BLaER1 treated with 17β-estradiol and CSF1 and Interleukin-3, amounts not matched to agents 10 nM and 100 nM (cell line): ENCODE measurements around the gene DMC1.

Source experiments
- H3K27ac ChIP-seq, 11 experiments: shearing (Covaris generic); formaldehyde crosslinking; 2 replicates each; pipeline ENCODE4 v1.8.1; 2022
- H3K27me3 ChIP-seq, 11 experiments: shearing (Covaris generic); formaldehyde crosslinking; 2 replicates each; pipeline ENCODE4 v1.8.1; 2022
- H3K36me3 ChIP-seq, 11 experiments: shearing (Covaris generic); formaldehyde crosslinking; 2 replicates each; pipeline ENCODE4 v1.8.1; 2022
- H3K4me1 ChIP-seq, 10 experiments: shearing (Covaris generic); formaldehyde crosslinking; 2 replicates each; pipeline ENCODE4 v1.8.1; 2022
- H3K4me2 ChIP-seq, 11 experiments: shearing (Covaris generic); formaldehyde crosslinking; 2 replicates each; pipeline ENCODE4 v1.8.1; 2022
- H3K4me3 ChIP-seq, 10 experiments: shearing (Covaris generic); formaldehyde crosslinking; 2 replicates each; pipeline ENCODE4 v1.8.1; 2022
- H3K9ac ChIP-seq, 11 experiments: shearing (Covaris generic); formaldehyde crosslinking; 2 replicates each; pipeline ENCODE4 v1.8.1; 2022
- H3K9me3 ChIP-seq, 11 experiments: shearing (Covaris generic); formaldehyde crosslinking; replicated peaks in 1 of 11; 2 replicates each; pipeline ENCODE4 v1.8.1; 2022
- H4K20me1 ChIP-seq, 11 experiments: shearing (Covaris generic); formaldehyde crosslinking; 2 replicates each; pipeline ENCODE4 v1.8.1; 2022
- Cebpa-rat ChIP-seq, 11 experiments: shearing (Covaris generic); IDR thresholded peaks; 2 replicates each; pipeline ENCODE4 v1.8.1; 2022

Gene DMC1

GRCh38 chr22:38513063-38513462 lies 56.9 kb downstream of the DMC1 start:
- Histone ChIP-seq H3K4me1 (peaks cover 8 to 36% (median 27%) of the 10 kb centered on the region in 10 experiments), H3K9ac (peak overlapping the region in 1 of 11 experiments; percentile 23; a peak in 1 of 22 replicates), H4K20me1 (no peaks in the 10 kb centered on the region), H3K27me3 (peaks cover 0 to 6% (median 0%) of the 10 kb centered on the region in 11 experiments; a peak in 1 of 22 replicates), H3K4me3 (no peak overlapping the region), H3K9me3 (no peaks in the 10 kb centered on the region), H3K27ac (no peak overlapping the region), H3K4me2 (peak overlapping the region in 8 of 11 experiments; percentile 0 to 25 (median 16); a peak in 7 of 22 replicates), H3K36me3 (no peaks in the 10 kb centered on the region)
- no peak for TF ChIP-seq Cebpa-rat (IDR thresholded peaks at IDR 0.05)

DNA sequence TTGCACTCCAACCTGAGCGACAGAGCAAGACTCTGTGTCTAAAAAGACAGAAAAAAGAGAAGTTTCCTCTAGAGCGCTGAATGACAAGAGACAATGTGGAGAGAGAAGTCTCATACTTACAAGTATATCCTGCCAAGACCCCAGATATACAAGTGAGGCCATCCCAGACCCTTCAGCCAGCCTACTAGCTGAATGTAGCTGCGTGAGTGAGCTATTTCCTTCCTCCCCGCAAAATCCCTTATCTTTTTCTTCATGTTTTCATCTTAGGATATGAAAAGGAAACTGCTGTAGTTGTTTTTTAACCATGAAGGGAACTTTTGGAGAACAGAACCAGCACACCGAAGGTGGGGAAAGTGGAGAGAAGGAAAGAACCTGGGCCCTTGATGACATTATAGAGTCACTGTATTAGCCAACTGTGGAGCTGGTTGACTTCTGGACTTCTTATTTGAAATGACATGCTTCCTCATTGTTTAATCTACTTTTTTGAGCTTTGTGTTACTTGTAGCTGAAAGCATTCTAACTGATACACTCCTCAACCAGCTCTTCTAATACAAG lies 59.5 kb downstream of the DMC1 start:
- Histone ChIP-seq H3K27me3 (0 out of 22 replicates have a peak, but pooled peaks cover 0 to 6% (median 0%) of the 10 kb centered on the region in 11 experiments), H3K36me3 (no peaks in the 10 kb centered on the region), H3K9me3 (no peaks in the 10 kb centered on the region), H3K4me3 (no peak overlapping the region), H4K20me1 (peaks cover 0 to under 1% (median 0%) of the 10 kb centered on the region in 11 experiments; a peak in 3 of 22 replicates), H3K4me2 (peak overlapping the region in 9 of 11 experiments; percentile 3 to 61 (median 28); a peak in 13 of 22 replicates), H3K9ac (no peak overlapping the region), H3K4me1 (peaks cover 13 to 47% (median 36%) of the 10 kb centered on the region in 10 experiments), H3K27ac (no peak overlapping the region; a peak in 1 of 22 replicates)
- no peak for TF ChIP-seq Cebpa-rat (IDR thresholded peaks at IDR 0.05)

GRCh38 chr22:38506118-38506962 lies 63.6 kb downstream of the DMC1 start, which contains the start of gene DDX17:
Gene DDX17, minus strand, starts transcription at chr22:38506311.
- TF ChIP-seq Cebpa-rat (IDR thresholded peaks at IDR 0.05): no peak
- Histone ChIP-seq H3K36me3 (peaks cover 19 to 40% (median 32%) of the 10 kb centered on the region in 11 experiments), H3K4me3 (peak within 1 kb of the TSS; percentile 78 to 95 (median 93)), H3K27ac (peak within 1 kb of the TSS; percentile 99 to 100 (median 100)), H3K4me2 (peak within 1 kb of the TSS; percentile 79 to 97 (median 94)), H3K27me3 (0 out of 22 replicates have a peak, but pooled peaks cover 0 to 3% (median 0%) of the 10 kb centered on the region in 11 experiments), H3K4me1 (peaks cover 39 to 65% (median 50%) of the 10 kb centered on the region in 10 experiments), H3K9ac (peak within 1 kb of the TSS; percentile 98 to 100 (median 100)), H3K9me3 (no peaks in the 10 kb centered on the region), H4K20me1 (peaks cover 37 to 42% (median 40%) of the 10 kb centered on the region in 11 experiments)

- peak overlapping the region; percentile 79 to 97 (median 94) for H3K4me2 ChIP-seq
- H3K9me3 ChIP-seq: no peaks in the 10 kb centered on the region
- H3K9ac ChIP-seq: peak overlapping the region; percentile 98 to 100 (median 100)
- H3K4me3 ChIP-seq: peak overlapping the region; percentile 78 to 95 (median 93)
- peaks cover 41 to 49% (median 47%) of the 10 kb centered on the region in 11 experiments for H4K20me1 ChIP-seq
- peak overlapping the region; percentile 99 to 100 (median 100) for H3K27ac ChIP-seq
- H3K36me3 ChIP-seq: peaks cover 26 to 47% (median 40%) of the 10 kb centered on the region in 11 experiments
- peaks cover 36 to 62% (median 48%) of the 10 kb centered on the region in 10 experiments for H3K4me1 ChIP-seq
- no peak for TF ChIP-seq Cebpa-rat (IDR thresholded peaks at IDR 0.05)
- 0 out of 22 replicates have a peak, but pooled peaks cover 0 to 3% (median 0%) of the 10 kb centered on the region in 11 experiments for H3K27me3 ChIP-seq
Measured at GRCh38 chr22:38505541-38506117, 64.4 kb downstream of the DMC1 start.

- Histone ChIP-seq H3K4me1 (peaks cover 31 to 59% (median 43%) of the 10 kb centered on the region in 10 experiments), H3K9ac (peak overlapping the region; percentile 98 to 100 (median 100))
Measured at GRCh38 chr22:38504731-38505540, 65.0 kb downstream of the DMC1 start.

DNA sequence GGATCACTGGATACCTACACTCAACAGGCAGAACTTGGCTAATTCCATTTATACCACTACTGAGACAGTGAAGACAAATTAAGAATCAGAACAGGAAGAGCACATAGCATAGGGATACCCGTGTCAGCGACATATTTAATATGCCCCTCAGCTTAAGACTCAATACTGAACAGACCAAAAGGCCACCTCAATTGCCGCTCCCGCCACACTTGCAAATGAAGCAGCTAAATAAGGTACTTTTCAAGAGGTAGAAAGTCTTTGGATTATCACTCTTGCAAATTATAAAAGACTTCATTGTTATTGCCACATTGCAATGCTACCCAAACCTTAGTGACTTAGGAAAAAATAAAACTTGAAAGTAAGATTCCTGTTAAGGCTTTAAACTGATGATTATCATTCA lies 67.0 kb downstream of the DMC1 start:
- peaks cover 67 to 75% (median 73%) of the 10 kb centered on the region in 11 experiments for H4K20me1 ChIP-seq
- H3K27ac ChIP-seq: no peak overlapping the region
- peaks cover 29 to 41% (median 35%) of the 10 kb centered on the region in 10 experiments for H3K4me1 ChIP-seq
- peaks cover 52 to 73% (median 66%) of the 10 kb centered on the region in 11 experiments for H3K36me3 ChIP-seq
- H3K27me3 ChIP-seq: no peaks in the 10 kb centered on the region
- H3K9ac ChIP-seq: peak overlapping the region in 7 of 11 experiments; percentile 4 to 100 (median 100); a peak in 10 of 22 replicates
- H3K9me3 ChIP-seq: no peaks in the 10 kb centered on the region
- H3K4me3 ChIP-seq: peak overlapping the region in 9 of 10 experiments; percentile 3 to 94 (median 90); a peak in 10 of 20 replicates
- no peak for TF ChIP-seq Cebpa-rat (IDR thresholded peaks at IDR 0.05)
- peak overlapping the region; percentile 79 to 97 (median 94) for H3K4me2 ChIP-seq

More at GRCh38 chr22:38504731-38505540, 65.0 kb downstream of the DMC1 start:
- H3K4me2 ChIP-seq: peak overlapping the region; percentile 79 to 97 (median 94)
- peaks cover 33 to 54% (median 46%) of the 10 kb centered on the region in 11 experiments for H3K36me3 ChIP-seq
- peak overlapping the region; percentile 99 to 100 (median 100) for H3K27ac ChIP-seq
- no peak for TF ChIP-seq Cebpa-rat (IDR thresholded peaks at IDR 0.05)
- H4K20me1 ChIP-seq: peaks cover 48 to 56% (median 54%) of the 10 kb centered on the region in 11 experiments
- H3K4me3 ChIP-seq: peak overlapping the region; percentile 78 to 95 (median 93)
- no peaks in the 10 kb centered on the region for H3K27me3 ChIP-seq
- no peaks in the 10 kb centered on the region for H3K9me3 ChIP-seq

GRCh38 chr22:38501797-38502672 lies 67.9 kb downstream of the DMC1 start:
- Histone ChIP-seq H4K20me1 (peaks cover 77 to 85% (median 83%) of the 10 kb centered on the region in 11 experiments), H3K36me3 (peaks cover 62 to 83% (median 75%) of the 10 kb centered on the region in 11 experiments), H3K4me3 (peak overlapping the region in 3 of 10 experiments; percentile 7 to 94 (median 93); a peak in 3 of 20 replicates), H3K27me3 (no peaks in the 10 kb centered on the region), H3K4me1 (peaks cover 25 to 34% (median 30%) of the 10 kb centered on the region in 10 experiments), H3K4me2 (peak overlapping the region; percentile 79 to 97 (median 94); a peak in 21 of 22 replicates), H3K27ac (no peak overlapping the region), H3K9me3 (no peaks in the 10 kb centered on the region), H3K9ac (peak overlapping the region in 3 of 11 experiments; percentile 4 to 39 (median 27); a peak in 3 of 22 replicates)
- no peak for TF ChIP-seq Cebpa-rat (IDR thresholded peaks at IDR 0.05)
